ENCODE data around the gene OBSL1. TPM values are rescaled to one million over a fixed set of nuclear protein-coding genes. Genes with fewer than 3 reads are reported as not detected.

OBSL1 gene
- 30.7 and 34.7 TPM in 2 replicates for total RNA-seq (2014; rRNA removed; shearing (Covaris generic))
- polyA plus RNA-seq (2015; cell fraction: cytosol; rRNA removed), result 39.8 and 46.7 TPM in 2 replicates
- polyA plus RNA-seq (2015; cell fraction: nucleus; rRNA removed), result 142 and 151 TPM in 2 replicates

DNA sequence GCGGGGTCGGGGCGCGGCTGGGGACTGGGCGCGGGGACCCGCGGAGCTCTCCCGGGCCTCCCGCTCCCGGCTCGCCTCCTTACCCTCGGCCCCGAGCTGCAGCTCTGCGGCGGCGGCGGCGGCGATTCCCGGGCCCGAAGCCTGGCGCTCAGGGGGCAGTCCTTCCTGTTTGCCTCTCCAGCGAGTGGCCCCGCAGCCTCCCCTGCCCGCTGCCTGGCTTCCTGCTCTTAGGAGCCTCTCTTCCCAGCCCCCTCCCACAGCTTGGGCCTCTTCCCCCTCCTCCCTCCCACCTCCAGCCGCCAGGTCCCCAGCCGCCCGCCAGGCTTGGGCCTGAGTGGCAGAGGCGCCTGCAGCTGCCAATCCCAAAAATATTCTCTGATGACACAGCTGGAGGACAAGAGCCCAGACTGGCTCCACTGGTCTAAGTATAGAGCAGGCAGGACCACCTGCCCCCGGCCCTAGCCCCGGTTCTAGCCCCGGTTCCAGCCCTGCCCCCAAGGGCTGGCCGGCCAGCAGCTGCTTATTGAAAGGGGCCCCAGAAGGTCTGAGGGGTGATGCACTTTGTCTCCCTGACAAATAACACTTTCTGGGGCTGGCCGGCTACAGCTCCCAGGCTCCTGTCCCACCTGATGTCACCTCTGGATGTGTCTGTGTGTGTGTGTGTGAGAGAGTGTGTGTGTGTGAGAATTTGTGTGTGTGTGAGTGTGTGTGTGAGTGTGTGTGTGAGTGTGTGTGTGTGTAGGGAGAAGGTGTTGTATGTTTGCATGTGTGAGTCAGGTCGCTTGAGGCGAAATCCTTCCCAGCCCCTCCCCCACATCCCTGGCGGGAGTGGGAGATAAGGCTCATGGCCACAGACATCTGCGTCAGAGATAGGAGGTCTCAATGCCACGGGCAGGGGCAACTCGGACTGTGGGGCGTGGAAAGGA, at the start of gene OBSL1:
Gene OBSL1 (minus strand): TSS at position 229 of the 926 bp plus-strand sequence. CDS start 307 bp downstream, outside the sequence.
- DNase-seq (ENCODE audit: low read depth, low spot score), result peak; percentile 57
- in situ Hi-C loops (cut with HindIII; ENCODE audit: low pct_unique_long_range_greater_than_20kb, low sequenced_read_pairs), result no loop called here

DNA sequence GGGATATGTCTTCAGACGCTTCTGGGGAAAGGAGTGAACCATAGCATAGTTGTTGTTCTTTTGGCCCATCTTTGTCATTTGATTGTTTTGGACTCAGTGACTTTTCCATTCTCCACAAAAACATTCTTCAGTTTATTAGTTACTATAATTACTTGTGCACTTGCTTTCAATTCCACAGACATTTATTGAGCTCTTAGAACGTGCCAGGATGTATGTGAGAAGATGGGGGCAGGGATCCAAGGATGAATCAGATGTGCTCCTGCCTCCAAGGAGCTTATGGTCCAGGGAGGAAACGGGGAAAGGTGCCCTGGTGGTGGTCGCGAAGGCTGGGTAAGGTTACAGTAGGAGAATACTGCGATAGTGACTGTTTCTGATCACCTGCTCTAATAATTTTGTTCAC, 49.2 kb upstream of the OBSL1 start:
- DNase-seq (ENCODE audit: low read depth, low spot score), result no peak
- in situ Hi-C loops (cut with HindIII; ENCODE audit: low pct_unique_long_range_greater_than_20kb, low sequenced_read_pairs), result no loop called here

DNA sequence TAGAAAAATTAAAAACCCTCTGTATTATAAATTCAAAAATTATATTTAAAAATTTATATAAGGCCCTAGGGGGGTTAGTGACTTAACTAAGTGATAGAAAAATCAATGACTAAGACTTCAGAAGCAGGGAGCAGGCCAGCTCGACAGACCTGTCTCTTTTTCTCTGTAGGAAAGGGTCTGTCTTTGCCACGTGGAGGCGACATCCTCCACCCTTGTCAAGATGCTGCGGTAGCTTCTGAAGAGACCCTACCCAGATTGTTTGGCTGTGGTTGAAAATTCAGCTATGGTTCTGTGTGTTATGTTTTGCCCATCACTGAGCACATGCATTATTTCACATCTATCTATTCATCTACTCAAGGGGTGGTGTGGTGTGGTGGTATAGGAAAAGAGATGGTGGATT, 47.9 kb upstream of the OBSL1 start:
- DNase-seq (ENCODE audit: low read depth, low spot score), result no peak
- in situ Hi-C loops (cut with HindIII; ENCODE audit: low pct_unique_long_range_greater_than_20kb, low sequenced_read_pairs), result no loop called here

DNA sequence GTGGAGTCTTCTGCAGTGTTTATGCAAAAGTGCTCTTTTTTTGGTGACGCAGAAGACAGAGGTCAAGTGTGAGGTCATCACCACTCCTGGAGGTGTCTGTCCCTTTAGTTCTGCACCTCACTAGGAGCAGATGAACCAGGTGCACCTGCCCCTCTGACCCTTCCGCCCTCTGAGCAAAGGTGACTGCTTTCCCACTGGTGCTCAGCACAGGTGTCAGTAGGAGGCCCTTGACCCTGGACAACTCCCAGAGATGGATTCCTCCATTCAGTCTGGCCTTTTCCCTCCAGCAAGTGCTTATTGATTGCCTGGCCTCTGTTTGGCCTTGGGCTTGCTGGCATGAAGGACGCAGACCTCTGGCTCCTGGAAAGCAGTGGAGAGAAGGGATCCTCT, 47.4 kb upstream of the OBSL1 start:
- in situ Hi-C loops (cut with HindIII; ENCODE audit: low pct_unique_long_range_greater_than_20kb, low sequenced_read_pairs), result no loop called here
- no peak for DNase-seq (ENCODE audit: low read depth, low spot score)

DNA sequence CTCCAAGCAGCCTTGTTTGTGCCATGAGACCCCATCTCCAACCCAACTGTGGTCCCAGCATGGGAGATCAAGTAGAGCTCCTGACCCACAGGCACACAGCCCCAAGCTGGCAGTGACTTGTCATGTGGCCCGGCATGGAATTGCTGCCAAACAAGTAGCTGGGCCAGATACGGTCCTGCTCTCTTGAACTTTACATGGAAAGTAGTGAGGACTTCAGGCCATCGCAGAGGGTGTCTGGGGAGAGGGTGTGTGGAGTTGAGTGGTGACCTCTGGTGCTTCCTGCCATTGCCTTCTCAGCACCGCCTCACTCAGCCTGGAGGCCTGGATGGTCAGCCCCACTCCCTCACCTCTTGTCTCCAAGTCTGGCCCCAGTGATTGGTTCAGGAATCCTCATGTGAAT, 45.2 kb upstream of the OBSL1 start:
- in situ Hi-C loops (cut with HindIII; ENCODE audit: low pct_unique_long_range_greater_than_20kb, low sequenced_read_pairs), result no loop called here
- DNase-seq (ENCODE audit: low read depth, low spot score), result no peak

DNA sequence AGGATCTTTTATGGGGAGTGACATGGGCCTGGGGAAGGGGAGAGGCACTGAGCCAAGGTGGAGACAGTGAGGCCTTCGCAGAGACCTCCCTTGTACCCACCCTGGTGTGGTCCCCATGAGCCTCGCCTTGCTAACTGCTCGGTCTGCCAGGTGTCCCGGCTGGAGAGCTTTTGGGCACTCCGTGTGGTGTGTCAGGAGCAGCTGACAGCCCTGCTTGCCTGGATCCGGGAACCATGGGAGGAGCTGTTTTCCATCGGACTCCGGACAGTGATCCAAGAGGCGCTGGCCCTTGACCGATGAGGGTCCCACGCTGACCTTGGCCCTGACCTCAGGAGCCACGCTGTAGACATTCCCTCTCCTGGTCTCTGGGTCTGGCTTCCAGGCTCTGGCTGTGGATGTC, 44.6 kb upstream of the OBSL1 start:
- in situ Hi-C loops (cut with HindIII; ENCODE audit: low pct_unique_long_range_greater_than_20kb, low sequenced_read_pairs), result no loop called here

DNA sequence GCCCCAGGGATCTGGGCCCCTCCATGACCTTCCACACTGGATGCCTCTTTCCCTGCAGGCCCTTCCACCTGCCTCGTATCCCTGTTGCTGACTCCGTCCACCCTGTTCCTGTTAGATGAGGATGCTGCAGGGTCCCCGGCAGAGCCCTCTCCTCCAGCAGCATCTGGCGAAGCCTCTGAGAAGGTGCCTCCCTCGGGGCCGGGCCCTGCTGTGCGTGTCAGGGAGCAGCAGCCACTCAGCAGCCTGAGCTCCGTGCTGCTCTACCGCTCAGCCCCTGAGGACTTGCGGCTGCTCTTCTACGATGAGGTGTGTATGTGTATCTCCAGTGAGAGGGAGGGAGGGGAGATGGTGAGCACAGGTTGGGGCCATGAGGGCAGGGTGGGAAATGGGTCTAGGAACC, 43.7 kb upstream of the OBSL1 start:
- DNase-seq (ENCODE audit: low read depth, low spot score), result no peak
- in situ Hi-C loops (cut with HindIII; ENCODE audit: low pct_unique_long_range_greater_than_20kb, low sequenced_read_pairs), result no loop called here

More for the DNA sequence above, 44.6 kb upstream of the OBSL1 start:
- no peak for DNase-seq (ENCODE audit: low read depth, low spot score)

DNA sequence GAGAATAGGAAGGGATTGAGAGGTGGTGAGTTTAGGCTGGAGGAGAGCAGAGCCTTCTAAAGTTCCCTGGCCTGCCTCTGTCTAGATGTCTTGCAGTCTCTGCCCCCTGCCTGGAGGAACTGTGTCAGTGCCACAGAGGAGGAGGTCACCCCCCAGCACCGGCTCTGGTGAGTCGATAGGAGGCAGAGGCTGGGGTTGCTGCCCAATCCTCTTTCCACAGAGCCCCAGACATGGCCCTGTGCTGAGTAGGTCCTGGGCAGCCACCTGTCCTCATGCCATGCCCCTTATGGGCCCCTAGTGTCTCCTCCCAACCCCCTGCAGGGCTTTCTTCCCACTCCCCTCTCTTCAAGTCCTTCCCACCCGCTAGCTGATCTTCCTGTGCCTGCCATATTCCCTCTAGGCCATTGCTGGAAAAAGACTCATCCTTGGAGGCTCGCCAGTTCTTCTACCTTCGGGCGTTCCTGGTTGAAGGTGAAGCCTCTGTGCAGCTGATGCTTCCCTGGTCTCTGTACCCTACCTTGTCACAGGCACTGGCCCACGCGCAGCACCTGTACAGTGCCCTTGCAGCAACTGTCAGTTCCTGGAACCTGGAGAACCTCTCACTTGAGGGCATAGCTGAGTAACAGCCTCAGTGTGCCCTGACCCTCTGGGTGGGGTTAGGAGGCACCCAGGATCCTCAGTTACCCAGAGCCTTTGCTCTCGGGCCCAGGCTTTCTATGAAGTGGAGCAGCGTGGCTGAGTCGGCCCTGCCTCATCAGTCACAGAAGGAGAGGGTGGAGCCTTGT, 42.9 kb upstream of the OBSL1 start:
- in situ Hi-C loops (cut with HindIII; ENCODE audit: low pct_unique_long_range_greater_than_20kb, low sequenced_read_pairs), result no loop called here
- DNase-seq (ENCODE audit: low read depth, low spot score), result no peak

DNA sequence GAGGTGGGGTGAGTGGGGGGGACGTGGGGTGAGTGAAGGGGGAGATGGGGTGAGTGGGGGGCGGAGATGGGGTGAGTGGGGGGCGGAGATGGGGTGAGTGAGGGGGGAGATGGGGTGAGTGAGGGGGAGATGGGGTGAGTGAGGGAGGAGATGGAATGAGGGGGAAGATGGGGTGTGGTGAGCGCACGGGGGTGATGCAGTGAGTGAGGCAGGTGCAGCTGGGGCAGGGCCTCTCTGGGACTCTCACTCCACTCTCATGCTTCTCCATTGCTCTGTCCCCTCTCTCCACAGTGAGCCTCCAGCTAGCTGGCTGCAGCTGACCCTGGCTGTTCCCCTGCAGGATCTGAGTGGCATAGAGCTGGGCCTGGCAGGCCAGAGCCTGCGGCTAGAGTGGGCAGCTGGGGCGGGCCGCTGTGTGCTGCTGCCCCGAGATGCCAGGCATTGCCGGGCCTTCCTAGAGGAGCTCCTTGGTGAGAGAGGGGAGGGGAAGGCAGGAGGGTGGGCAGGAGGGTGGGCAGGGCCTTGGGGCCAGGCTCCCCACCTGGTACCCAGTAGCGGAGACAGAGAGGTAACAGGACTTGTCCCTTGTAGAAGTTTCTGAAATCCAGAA, 42.2 kb upstream of the OBSL1 start:
- no peak for DNase-seq (ENCODE audit: low read depth, low spot score)
- in situ Hi-C loops (cut with HindIII; ENCODE audit: low pct_unique_long_range_greater_than_20kb, low sequenced_read_pairs), result no loop called here

DNA sequence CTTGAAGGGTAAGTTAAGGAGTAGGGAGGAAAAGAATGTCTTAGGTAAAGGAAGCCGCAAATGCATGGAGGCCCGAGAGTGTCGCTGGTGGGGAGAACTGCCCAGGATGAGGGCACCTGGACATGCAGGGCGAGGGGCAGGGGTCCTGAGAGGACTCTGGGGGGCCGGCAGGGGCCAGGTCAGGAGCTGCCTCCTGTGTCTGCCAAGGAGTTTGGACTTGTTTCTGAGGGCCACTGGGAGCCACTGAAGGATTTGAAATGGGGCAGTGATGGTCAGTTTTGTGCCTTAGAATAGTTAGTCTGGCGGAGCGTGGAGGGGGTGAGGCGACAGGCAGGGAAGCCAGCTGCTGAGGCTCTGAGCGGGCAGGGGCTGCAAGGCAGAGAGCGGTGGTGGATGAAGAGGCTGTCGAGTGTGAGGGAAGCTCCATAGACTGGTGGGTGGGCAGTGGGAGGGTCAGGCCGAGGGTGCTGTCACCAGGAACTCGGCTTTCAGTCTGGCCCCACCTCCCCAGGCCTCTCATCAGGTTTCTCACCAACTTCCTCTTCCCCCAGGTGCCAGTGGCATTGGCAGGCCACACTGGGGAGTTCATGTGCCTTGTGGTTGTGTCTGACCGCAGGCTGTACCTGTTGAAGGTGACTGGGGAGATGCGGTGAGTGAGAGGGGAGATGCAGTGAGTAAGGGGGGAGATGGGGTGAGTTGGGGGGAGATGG, 41.4 kb upstream of the OBSL1 start:
- DNase-seq (ENCODE audit: low read depth, low spot score), result no peak
- in situ Hi-C loops (cut with HindIII; ENCODE audit: low pct_unique_long_range_greater_than_20kb, low sequenced_read_pairs), result no loop called here

DNA sequence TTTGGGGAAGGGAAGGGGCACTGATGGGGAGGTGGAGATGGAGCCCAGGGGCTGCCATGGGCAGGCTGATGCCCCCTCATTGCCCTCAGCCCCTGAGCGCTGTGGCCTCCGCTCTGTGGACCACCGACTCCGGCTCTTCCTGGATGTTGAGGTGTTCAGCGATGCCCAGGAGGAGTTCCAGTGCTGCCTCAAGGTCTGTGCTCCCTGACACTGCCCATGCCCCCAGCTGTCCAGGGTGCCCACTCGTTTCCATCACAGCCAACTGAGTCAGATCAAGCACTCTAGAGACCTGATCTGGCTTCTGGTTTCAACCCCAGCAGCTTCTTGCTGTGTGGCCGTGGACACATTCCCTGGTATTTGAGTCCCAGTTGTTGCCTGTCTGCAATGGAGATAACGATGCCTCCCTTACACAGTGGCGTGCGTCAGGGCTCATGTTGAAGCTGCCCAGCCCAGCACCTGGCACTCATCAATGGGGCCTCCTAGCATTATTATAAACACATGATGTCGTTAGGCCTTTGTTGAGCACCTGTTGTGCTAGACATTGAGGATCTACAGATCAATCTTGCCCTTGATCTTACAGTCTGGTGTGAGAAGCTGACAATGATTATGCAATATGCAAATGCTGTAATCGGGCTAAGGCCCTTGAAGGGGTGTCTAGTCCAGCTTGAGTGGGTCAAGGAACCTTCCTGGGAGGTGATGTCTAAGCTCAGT, 40.7 kb upstream of the OBSL1 start:
- in situ Hi-C loops (cut with HindIII; ENCODE audit: low pct_unique_long_range_greater_than_20kb, low sequenced_read_pairs), result no loop called here
- DNase-seq (ENCODE audit: low read depth, low spot score), result no peak

DNA sequence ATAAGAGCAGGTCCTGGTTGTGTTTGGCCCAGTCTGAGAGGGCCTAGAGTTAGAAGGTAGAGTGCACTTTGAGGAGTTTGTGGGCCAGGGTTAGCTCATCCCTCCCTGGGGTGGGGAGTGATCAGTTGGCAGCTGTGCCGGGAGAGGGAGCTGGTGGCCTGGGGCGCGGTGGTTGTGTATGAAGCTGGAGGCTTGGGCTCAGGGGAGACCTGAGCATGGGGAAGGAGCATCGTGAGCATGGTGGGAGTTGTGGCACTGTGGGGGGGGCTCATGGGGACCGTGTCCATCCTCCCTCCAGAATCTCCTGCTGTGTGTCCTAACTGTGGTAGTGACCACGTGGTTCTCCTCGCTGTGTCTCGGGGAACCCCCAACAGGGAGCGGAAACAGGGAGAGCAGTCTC, 40.0 kb upstream of the OBSL1 start:
- DNase-seq (ENCODE audit: low read depth, low spot score), result no peak
- in situ Hi-C loops (cut with HindIII; ENCODE audit: low pct_unique_long_range_greater_than_20kb, low sequenced_read_pairs), result no loop called here

DNA sequence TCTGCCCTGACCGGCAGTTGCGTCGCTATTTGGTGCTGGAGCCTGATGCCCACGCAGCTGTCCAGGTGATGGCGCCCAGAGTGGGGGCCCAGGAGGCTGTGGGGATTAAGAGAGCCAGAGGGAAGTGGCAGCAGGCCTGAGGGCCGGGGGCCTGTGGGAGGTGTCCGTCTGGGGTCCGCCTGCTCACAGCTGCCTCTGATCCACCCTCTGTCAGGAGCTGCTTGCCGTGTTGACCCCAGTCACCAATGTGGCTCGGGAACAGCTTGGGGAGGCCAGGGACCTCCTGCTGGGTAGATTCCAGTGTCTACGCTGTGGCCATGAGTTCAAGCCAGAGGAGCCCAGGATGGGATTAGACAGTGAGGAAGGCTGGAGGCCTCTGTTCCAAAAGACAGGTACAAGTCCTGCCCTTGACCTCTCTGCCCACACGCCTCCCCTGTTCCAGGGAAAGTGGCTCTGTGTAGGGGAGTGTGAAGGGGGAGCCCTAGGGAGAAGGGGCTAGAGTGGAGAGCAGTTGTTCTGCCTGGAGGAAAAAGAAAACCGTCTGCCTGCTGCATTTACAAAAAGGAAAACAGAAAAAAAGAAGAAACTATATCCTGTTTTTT, 37.9 kb upstream of the OBSL1 start:
- in situ Hi-C loops (cut with HindIII; ENCODE audit: low pct_unique_long_range_greater_than_20kb, low sequenced_read_pairs), result no loop called here
- no peak for DNase-seq (ENCODE audit: low read depth, low spot score)

DNA sequence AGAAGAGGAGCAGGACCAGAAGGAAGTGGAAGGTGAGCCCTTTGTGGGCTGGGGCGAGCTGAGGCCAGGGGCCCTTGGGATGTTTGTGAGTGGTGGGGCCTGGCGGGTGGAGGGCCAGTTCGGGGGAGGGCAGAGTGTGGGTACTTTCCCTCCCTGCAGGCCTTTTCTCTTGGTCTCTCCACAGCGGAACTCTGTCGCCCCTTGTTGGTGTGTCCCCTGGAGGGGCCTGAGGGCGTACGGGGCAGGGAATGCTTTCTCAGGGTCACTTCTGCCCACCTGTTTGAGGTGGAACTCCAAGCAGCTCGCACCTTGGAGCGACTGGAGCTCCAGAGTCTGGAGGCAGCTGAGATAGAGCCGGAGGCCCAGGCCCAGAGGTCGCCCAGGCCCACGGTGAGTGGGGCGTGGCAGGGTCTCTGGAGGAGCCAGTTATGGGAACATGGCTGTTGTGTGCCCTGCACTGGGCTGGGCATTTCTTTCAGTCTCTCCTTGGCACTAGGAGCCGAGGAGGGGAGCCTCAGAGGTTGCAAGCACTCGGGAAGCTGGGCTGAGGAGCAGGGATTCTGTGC, 37.1 kb upstream of the OBSL1 start:
- in situ Hi-C loops (cut with HindIII; ENCODE audit: low pct_unique_long_range_greater_than_20kb, low sequenced_read_pairs), result no loop called here

DNA sequence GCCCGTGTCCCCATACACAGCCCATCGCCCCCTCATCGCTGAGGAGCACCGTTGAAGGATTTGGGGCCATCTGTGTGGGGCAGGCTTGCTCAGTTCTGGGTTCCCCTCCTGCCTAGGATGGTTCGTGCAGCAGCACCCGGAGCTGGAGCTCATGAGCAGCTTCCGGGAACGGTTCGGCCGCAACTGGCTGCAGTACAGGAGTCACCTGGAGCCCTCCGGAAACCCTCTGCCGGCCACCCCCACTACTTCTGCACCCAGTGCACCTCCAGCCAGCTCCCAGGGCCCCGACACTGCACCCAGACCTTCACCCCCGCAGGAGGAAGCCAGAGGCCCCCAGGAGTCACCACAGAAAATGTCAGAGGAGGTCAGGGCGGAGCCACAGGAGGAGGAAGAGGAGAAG, 36.6 kb upstream of the OBSL1 start:
- no peak for DNase-seq (ENCODE audit: low read depth, low spot score)

More for the DNA sequence above, 37.1 kb upstream of the OBSL1 start:
- DNase-seq (ENCODE audit: low read depth, low spot score), result no peak

DNA sequence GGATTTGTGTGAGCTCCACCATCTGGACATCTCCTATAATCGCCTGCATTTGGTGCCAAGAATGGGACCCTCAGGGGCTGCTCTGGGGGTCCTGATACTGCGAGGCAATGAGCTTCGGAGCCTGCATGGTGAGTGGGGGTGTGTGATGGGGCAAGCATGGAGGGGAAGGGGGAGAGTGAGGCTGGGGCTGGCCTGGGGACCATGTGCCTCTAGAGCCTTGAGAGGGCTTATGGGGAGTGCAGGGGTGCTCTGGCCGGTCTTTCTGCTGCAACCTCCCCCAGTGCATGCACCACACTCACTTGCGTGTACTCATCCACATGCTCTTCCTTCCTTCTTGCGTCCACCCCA, 34.2 kb upstream of the OBSL1 start:
- in situ Hi-C loops (cut with HindIII; ENCODE audit: low pct_unique_long_range_greater_than_20kb, low sequenced_read_pairs), result no loop called here
- DNase-seq (ENCODE audit: low read depth, low spot score), result no peak

More for the DNA sequence above, 36.6 kb upstream of the OBSL1 start:
- in situ Hi-C loops (cut with HindIII; ENCODE audit: low pct_unique_long_range_greater_than_20kb, low sequenced_read_pairs), result no loop called here

Data from SK-MEL-5 (cell line).